KMS-11 (cell line): Measurements from ENCODE around the gene LCAT.

ENCODE experiments used
- H2AFZ ChIP-seq: fragments of 200-600 bp; sonication (generic); 2 replicates; pipeline ENCODE4 v1.6.1; 2016; ENCODE audit warnings: antibody characterized with exemption, mixed run types, low read depth
- H3K27ac ChIP-seq: fragments of 200-600 bp; sonication (generic); 2 replicates; pipeline ENCODE4 v1.6.1; 2016; ENCODE audit warnings: mild to moderate bottlenecking, mixed run types
- H3K27me3 ChIP-seq: fragments of 200-600 bp; sonication (generic); 2 replicates; pipeline ENCODE4 v1.6.1; 2017; ENCODE audit warnings: mild to moderate bottlenecking, low read depth, mixed run types, moderate library complexity; ENCODE audit not compliant: insufficient read depth
- H3K36me3 ChIP-seq: fragments of 200-600 bp; sonication (generic); 2 replicates; pipeline ENCODE4 v1.6.1; 2017; ENCODE audit warnings: mild to moderate bottlenecking, mixed run types; ENCODE audit not compliant: insufficient read depth
- H3K4me1 ChIP-seq: fragments of 200-600 bp; sonication (generic); 2 replicates; pipeline ENCODE4 v1.6.1; 2016; ENCODE audit warnings: mild to moderate bottlenecking, low read depth, mixed run types; ENCODE audit not compliant: poor library complexity, severe bottlenecking
- H3K4me2 ChIP-seq: fragments of 200-600 bp; sonication (generic); 2 replicates; pipeline ENCODE4 v1.7.0; 2016; ENCODE audit warnings: mild to moderate bottlenecking, mixed run types
- H3K4me3 ChIP-seq: fragments of 200-600 bp; sonication (generic); IDR thresholded peaks from 2 replicates; pipeline ENCODE4 v1.6.1; 2017; ENCODE audit warnings: low read depth, low read length, mixed read lengths; ENCODE audit not compliant: insufficient read depth
- H3K79me2 ChIP-seq: fragments of 200-600 bp; sonication (generic); 2 replicates; pipeline ENCODE4 v1.6.1; 2016; ENCODE audit warnings: low read depth, mixed run types; ENCODE audit not compliant: insufficient read depth
- H3K9ac ChIP-seq: fragments of 200-600 bp; sonication (generic); 2 replicates; pipeline ENCODE4 v1.6.1; 2016; ENCODE audit warnings: mild to moderate bottlenecking, mixed run types
- H4K20me1 ChIP-seq: fragments of 200-600 bp; sonication (generic); 2 replicates; pipeline ENCODE4 v1.6.1; 2016; ENCODE audit warnings: mild to moderate bottlenecking, mixed run types; ENCODE audit not compliant: insufficient read depth
- TF ChIP-seq, protein P1 (sequence below): fragments of 200-600 bp; sonication (generic); conservative IDR thresholded peaks from 2 replicates; pipeline ENCODE4 v1.6.1; 2017; ENCODE audit warnings: low read depth, mild to moderate bottlenecking, antibody characterized with exemption, low read length, moderate library complexity, mixed read lengths

LCAT gene

DNA sequence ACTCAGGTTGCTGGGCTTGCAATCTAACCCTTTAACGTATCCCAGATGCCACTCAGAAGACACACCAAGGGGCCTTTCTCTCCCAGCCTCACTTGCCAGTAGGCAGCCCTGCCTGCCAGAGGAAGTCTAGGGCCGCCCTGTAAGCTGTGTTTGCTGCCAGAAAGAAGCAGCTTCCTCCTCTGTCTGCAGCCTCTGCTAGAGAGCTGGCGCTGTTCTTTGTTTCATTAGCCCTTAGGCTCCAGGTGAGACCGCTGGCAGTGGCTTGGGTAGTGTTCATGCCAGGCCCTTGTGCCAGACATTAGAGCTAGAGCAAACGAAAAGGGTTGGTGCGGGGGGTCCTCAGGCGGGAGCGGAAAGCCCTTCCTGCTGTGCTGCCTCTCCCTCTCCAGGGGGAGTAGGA is 21.2 kb downstream of the LCAT start:
- Histone ChIP-seq H4K20me1 (no peaks in the 10 kb centered on the region), H3K27ac (no peak overlapping the region)
- TF ChIP-seq, protein P1, sequence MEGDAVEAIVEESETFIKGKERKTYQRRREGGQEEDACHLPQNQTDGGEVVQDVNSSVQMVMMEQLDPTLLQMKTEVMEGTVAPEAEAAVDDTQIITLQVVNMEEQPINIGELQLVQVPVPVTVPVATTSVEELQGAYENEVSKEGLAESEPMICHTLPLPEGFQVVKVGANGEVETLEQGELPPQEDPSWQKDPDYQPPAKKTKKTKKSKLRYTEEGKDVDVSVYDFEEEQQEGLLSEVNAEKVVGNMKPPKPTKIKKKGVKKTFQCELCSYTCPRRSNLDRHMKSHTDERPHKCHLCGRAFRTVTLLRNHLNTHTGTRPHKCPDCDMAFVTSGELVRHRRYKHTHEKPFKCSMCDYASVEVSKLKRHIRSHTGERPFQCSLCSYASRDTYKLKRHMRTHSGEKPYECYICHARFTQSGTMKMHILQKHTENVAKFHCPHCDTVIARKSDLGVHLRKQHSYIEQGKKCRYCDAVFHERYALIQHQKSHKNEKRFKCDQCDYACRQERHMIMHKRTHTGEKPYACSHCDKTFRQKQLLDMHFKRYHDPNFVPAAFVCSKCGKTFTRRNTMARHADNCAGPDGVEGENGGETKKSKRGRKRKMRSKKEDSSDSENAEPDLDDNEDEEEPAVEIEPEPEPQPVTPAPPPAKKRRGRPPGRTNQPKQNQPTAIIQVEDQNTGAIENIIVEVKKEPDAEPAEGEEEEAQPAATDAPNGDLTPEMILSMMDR: no peak

DNA sequence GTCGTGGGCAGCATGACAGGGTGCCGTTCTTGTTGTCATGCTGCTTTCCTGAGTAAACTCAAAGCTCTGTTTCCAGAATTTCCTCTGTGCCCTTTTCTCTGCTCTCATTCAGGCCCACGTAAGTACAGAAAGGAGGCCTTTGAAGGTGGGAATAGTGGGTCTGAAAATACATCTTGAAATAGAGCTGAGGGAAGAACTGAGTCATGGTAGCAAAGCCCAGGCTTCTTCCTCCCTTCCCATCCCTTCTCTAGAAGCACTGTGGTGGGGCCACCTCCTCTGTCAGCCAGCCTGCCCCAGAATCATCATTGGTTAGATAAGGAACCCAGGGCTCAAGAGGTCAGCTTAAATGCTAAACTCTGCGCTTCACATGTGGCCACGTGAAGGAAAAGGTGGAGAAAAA is 21.7 kb downstream of the LCAT start:
- H3K4me1 ChIP-seq: no peaks in the 10 kb centered on the region
- H3K9ac ChIP-seq: no peak overlapping the region
- no peak overlapping the region for H3K4me3 ChIP-seq
- H3K4me2 ChIP-seq: no peak overlapping the region
- TF ChIP-seq, protein P1: no peak
- H3K36me3 ChIP-seq: no peaks in the 10 kb centered on the region
- no peak overlapping the region for H2AFZ ChIP-seq
- H3K27ac ChIP-seq: no peak overlapping the region
- no peaks in the 10 kb centered on the region for H3K79me2 ChIP-seq
- H3K27me3 ChIP-seq: no peaks in the 10 kb centered on the region
- H4K20me1 ChIP-seq: no peaks in the 10 kb centered on the region

More for the DNA sequence above, 21.2 kb downstream of the LCAT start:
- H3K27me3 ChIP-seq: no peaks in the 10 kb centered on the region
- H3K4me2 ChIP-seq: no peak overlapping the region
- no peak overlapping the region for H3K9ac ChIP-seq
- no peaks in the 10 kb centered on the region for H3K36me3 ChIP-seq
- no peaks in the 10 kb centered on the region for H3K79me2 ChIP-seq
- H2AFZ ChIP-seq: no peak overlapping the region
- no peaks in the 10 kb centered on the region for H3K4me1 ChIP-seq
- H3K4me3 ChIP-seq: no peak overlapping the region

DNA sequence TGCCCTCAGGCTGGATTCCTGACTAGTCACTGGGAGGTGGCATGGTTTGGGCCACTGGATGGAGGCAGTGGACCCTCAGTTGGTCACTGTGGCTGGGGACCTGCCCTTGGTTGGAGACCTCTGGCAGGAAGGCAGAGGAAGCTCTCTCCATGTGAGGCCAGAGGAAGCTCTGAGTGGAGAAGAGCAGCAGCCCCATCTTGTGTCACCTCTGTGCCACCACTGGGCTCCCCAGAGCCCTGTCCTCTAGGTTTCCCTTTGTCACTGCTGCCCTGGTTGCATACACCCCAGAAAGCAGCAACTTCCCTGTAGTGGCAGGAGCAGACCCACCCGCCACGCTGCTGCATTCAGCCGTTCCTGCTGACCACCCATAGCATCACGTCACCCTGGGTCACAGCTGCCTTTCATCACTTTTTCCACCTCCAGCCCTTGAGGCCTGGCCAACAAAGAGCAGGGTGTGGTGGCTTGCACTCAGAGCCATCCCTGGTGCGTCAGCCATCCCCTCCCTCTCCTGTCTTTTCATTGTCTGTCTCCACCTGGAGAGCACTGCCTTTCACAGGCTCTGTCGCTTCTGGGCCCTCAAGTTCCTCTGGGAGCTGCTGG is 24.2 kb downstream of the LCAT start:
- no peaks in the 10 kb centered on the region for H4K20me1 ChIP-seq
- no peak overlapping the region for H3K9ac ChIP-seq
- TF ChIP-seq, protein P1: no peak
- no peak overlapping the region for H3K27ac ChIP-seq
- no peak overlapping the region for H3K4me3 ChIP-seq
- 0 out of 2 replicates have a peak, but pooled peaks cover 2% of the 10 kb centered on the region for H3K79me2 ChIP-seq
- no peak overlapping the region for H3K4me2 ChIP-seq
- no peaks in the 10 kb centered on the region for H3K4me1 ChIP-seq
- no peaks in the 10 kb centered on the region for H3K27me3 ChIP-seq
- H3K36me3 ChIP-seq: no peaks in the 10 kb centered on the region
- no peak overlapping the region for H2AFZ ChIP-seq

DNA sequence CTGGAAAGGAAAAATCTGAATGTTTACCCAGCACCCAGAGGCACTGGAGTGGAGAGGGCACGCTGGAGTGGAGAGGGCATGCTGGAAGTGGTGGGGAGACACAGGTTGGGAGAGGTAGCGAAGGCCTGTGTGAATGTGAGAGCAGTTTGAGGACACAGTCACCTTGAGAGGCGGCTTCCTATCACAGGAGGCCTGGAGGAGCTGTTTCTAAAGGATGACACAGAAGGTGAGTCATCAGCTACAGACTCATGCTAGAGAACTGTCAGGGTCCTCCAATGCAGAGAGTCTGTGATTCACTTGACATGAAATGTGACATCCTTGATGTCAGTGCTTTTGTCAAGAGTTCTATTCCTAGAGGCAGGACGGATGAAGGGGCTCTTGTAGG is 26.1 kb downstream of the LCAT start:
- Histone ChIP-seq H3K9ac (no peak overlapping the region), H3K27ac (no peak overlapping the region), H3K27me3 (no peaks in the 10 kb centered on the region), H3K4me2 (no peak overlapping the region), H3K79me2 (0 out of 2 replicates have a peak, but pooled peaks cover 6% of the 10 kb centered on the region), H4K20me1 (no peaks in the 10 kb centered on the region), H2AFZ (no peak overlapping the region), H3K36me3 (no peaks in the 10 kb centered on the region), H3K4me3 (no peak overlapping the region), H3K4me1 (no peaks in the 10 kb centered on the region)
- TF ChIP-seq, protein P1: no peak
